Fibroblast of lung (primary cell): Measurements from ENCODE around the gene HOOK1. TPM values are rescaled to one million over a fixed set of nuclear protein-coding genes. Genes with fewer than 3 reads are reported as not detected.

Experiments used
- DNase-seq, 2 donors: peaks; one replicate each; pipeline versions ENCODE4 v3.0.0 to v3.0.0-alpha.2; 2010; ENCODE audit warnings: low read depth in 2 of 2
- H2AFZ ChIP-seq: 2 replicates; pipeline ENCODE4 v1.5.1; 2012; ENCODE audit warnings: low read length, control low read depth, inconsistent platforms
- H3K27ac ChIP-seq: 2 replicates; pipeline ENCODE4 v1.5.1; 2011; ENCODE audit warnings: low read length, control low read depth; ENCODE audit not compliant: insufficient read depth
- H3K27me3 ChIP-seq: 2 replicates; pipeline ENCODE4 v1.5.1; 2011; ENCODE audit warnings: mild to moderate bottlenecking, low read length; ENCODE audit not compliant: control insufficient read depth, insufficient read depth
- H3K36me3 ChIP-seq: 2 replicates; pipeline ENCODE4 v1.5.1; 2011; ENCODE audit warnings: low read length; ENCODE audit not compliant: control insufficient read depth, insufficient read depth
- H3K4me1 ChIP-seq: 2 replicates; pipeline ENCODE4 v1.5.1; 2011; ENCODE audit warnings: low read length; ENCODE audit not compliant: control insufficient read depth, insufficient read depth; ENCODE audit errors: extremely low read depth
- H3K4me2 ChIP-seq: 2 replicates; pipeline ENCODE4 v1.5.1; 2011; ENCODE audit warnings: low read length, control low read depth; ENCODE audit not compliant: insufficient read depth; ENCODE audit errors: extremely low read depth
- H3K4me3 ChIP-seq, 4 experiments: fragments of 200-600 bp in 1 of 4; sonication (generic) in 1 of 4; replicated peaks in 1 of 4; 2 replicates each; pipeline ENCODE4 v1.5.1; 2011 to 2016; ENCODE audit warnings: low read length in 4 of 4, low read depth in 3 of 4, mild to moderate bottlenecking in 3 of 4, control low read depth in 2 of 4, inconsistent platforms in 1 of 4, mixed read lengths in 1 of 4; ENCODE audit not compliant: insufficient read depth in 1 of 4; ENCODE audit errors: control extremely low read depth in 1 of 4
- H3K79me2 ChIP-seq: 2 replicates; pipeline ENCODE4 v1.5.1; 2012; ENCODE audit warnings: mild to moderate bottlenecking, low read length, inconsistent platforms; ENCODE audit not compliant: control insufficient read depth, insufficient read depth
- H3K9ac ChIP-seq: 2 replicates; pipeline ENCODE4 v1.5.1; 2011; ENCODE audit warnings: mild to moderate bottlenecking, low read length, control low read depth; ENCODE audit not compliant: insufficient read depth
- H3K9me3 ChIP-seq: 2 replicates; pipeline ENCODE4 v1.5.1; 2012; ENCODE audit warnings: low read depth, low read length; ENCODE audit not compliant: control insufficient read depth, insufficient read depth
- H4K20me1 ChIP-seq: 2 replicates; pipeline ENCODE4 v1.5.1; 2011; ENCODE audit warnings: low read length; ENCODE audit not compliant: control insufficient read depth, insufficient read depth; ENCODE audit errors: extremely low read depth
- CTCF ChIP-seq, 2 donors: IDR thresholded peaks in 1 of 2; conservative IDR thresholded peaks in 1 of 2; 1 replicate in 1 of 2; 2 replicates in 1 of 2; pipeline ENCODE4 v1.5.1; 2011 to 2012; ENCODE audit warnings: low read length in 2 of 2, control low read depth in 1 of 2, inconsistent platforms in 1 of 2, low read depth in 1 of 2, mild to moderate bottlenecking in 1 of 2
- EZH2 ChIP-seq: IDR thresholded peaks from 2 replicates; pipeline ENCODE4 v1.5.1; 2012; ENCODE audit warnings: low read length, control low read depth, mild to moderate bottlenecking; ENCODE audit errors: missing control alignments
- polyA plus RNA-seq, 2 donors: library from polyadenylated mRNA; depleted of rRNA in 1 of 2; stranded (reverse) in 1 of 2; unstranded in 1 of 2; fragments of >200 nt; gene quantifications; 2 replicates each; pipeline ENCODE4 v1.2.1, GENCODE V29; 2011 to 2012; ENCODE audit warnings: missing spikeins in 1 of 2
- total RNA-seq: library from RNA; depleted of rRNA; stranded (reverse); fragments of >200 nt; gene quantifications from 2 replicates; pipeline ENCODE4 v1.2.1, GENCODE V29; 2014

The HOOK1 gene
- total and polyA plus RNA-seq, 2 donors (not counting 1 experiment from before 2014, with no cell fraction given), result under 0.01 TPM; not detected in 1

GRCh38 chr1:59857679-59858354 is 43.1 kb downstream of the HOOK1 start:
- no peak for DNase-seq
- no peak overlapping the region for H3K4me2 ChIP-seq
- H3K36me3 ChIP-seq, result no peaks in the 10 kb centered on the region
- no peak overlapping the region for H3K9ac ChIP-seq
- no peaks in the 10 kb centered on the region for H3K27me3 ChIP-seq
- H3K9me3 ChIP-seq, result no peaks in the 10 kb centered on the region
- TF ChIP-seq EZH2 (no peak), CTCF (conservative IDR thresholded peaks at IDR 0.05 in 1 of 2, IDR thresholded peaks at IDR 0.05 in 1 of 2; ENCODE audit: low read depth in 1 of 2, low read length in 2 of 2) (no peak)
- no peak overlapping the region for H2AFZ ChIP-seq
- no peaks in the 10 kb centered on the region for H3K79me2 ChIP-seq
- no peaks in the 10 kb centered on the region for H4K20me1 ChIP-seq
- H3K27ac ChIP-seq, result no peak overlapping the region
- no peak overlapping the region for H3K4me3 ChIP-seq
- H3K4me1 ChIP-seq, result no peaks in the 10 kb centered on the region

- H3K79me2 ChIP-seq, result no peaks in the 10 kb centered on the region
- H3K4me3 ChIP-seq, result no peak overlapping the region
- H3K27me3 ChIP-seq, result no peaks in the 10 kb centered on the region
- TF ChIP-seq EZH2, result no peak
- no peaks in the 10 kb centered on the region for H3K4me1 ChIP-seq
- no peaks in the 10 kb centered on the region for H3K9me3 ChIP-seq
- H3K9ac ChIP-seq, result no peak overlapping the region
- no peak for DNase-seq
- H3K27ac ChIP-seq, result no peak overlapping the region
- no peaks in the 10 kb centered on the region for H4K20me1 ChIP-seq
- H2AFZ ChIP-seq, result no peak overlapping the region
- H3K36me3 ChIP-seq, result no peaks in the 10 kb centered on the region
- no peak overlapping the region for H3K4me2 ChIP-seq
Observed at GRCh38 chr1:59866462-59866861, 51.7 kb downstream of the HOOK1 start.

- Histone ChIP-seq H2AFZ (no peak overlapping the region), H3K79me2 (no peaks in the 10 kb centered on the region), H3K4me2 (no peak overlapping the region), H3K4me1 (no peaks in the 10 kb centered on the region), H3K36me3 (no peaks in the 10 kb centered on the region), H3K9me3 (no peaks in the 10 kb centered on the region), H4K20me1 (peaks cover 2% of the 10 kb centered on the region), H3K27me3 (no peaks in the 10 kb centered on the region), H3K27ac (no peak overlapping the region), H3K9ac (no peak overlapping the region), H3K4me3 (no peak overlapping the region)
- DNase-seq, result no peak
- TF ChIP-seq EZH2 (no peak), CTCF (conservative IDR thresholded peaks at IDR 0.05 in 1 of 2, IDR thresholded peaks at IDR 0.05 in 1 of 2; ENCODE audit: low read depth in 1 of 2, low read length in 2 of 2) (no peak)
Observed at GRCh38 chr1:59871746-59872145, 57.0 kb downstream of the HOOK1 start.
